SK-N-SH treated with all-trans-retinoic acid at 6 μM for 48 hours (cell line): Measurements from ENCODE around the gene ZKSCAN1.

ENCODE experiments used
- ATAC-seq: fragments of 200-7000 bp; cut with Tn5 transposase; 3 replicates; pipeline ENCODE4 v1.9.1; 2020; ENCODE audit warnings: mild to moderate bottlenecking, moderate library complexity
- BACH2 ChIP-seq: fragments of 250-450 bp; sonication (Bioruptor Pico); IDR thresholded peaks from 2 replicates; pipeline ENCODE4 v1.9.0; 2021; ENCODE audit warnings: mild to moderate bottlenecking, borderline replicate concordance
- CSDC2 ChIP-seq: fragments of 250-450 bp; sonication (Bioruptor Pico); IDR thresholded peaks from 2 replicates; pipeline ENCODE4 v1.5.0; 2020; ENCODE audit warnings: mild to moderate bottlenecking, moderate library complexity
- ESRRG ChIP-seq: fragments of 250-450 bp; sonication (Bioruptor Pico); IDR thresholded peaks from 2 replicates; pipeline ENCODE4 v1.6.1; 2021; ENCODE audit warnings: mild to moderate bottlenecking
- GLIS3 ChIP-seq: fragments of 250-450 bp; sonication (Bioruptor Pico); IDR thresholded peaks from 2 replicates; pipeline ENCODE4 v1.5.0; 2020; ENCODE audit warnings: mild to moderate bottlenecking, moderate library complexity
- POU6F1 ChIP-seq: fragments of 250-450 bp; sonication (Bioruptor Pico); IDR thresholded peaks from 2 replicates; pipeline ENCODE4 v1.8.0; 2021; ENCODE audit warnings: low read depth, mild to moderate bottlenecking, moderate library complexity, borderline replicate concordance
- PPARA ChIP-seq: fragments of 250-450 bp; sonication (Bioruptor Pico); IDR thresholded peaks from 2 replicates; pipeline ENCODE4 v1.5.0; 2020; ENCODE audit warnings: mild to moderate bottlenecking, borderline replicate concordance
- RARB ChIP-seq: fragments of 250-450 bp; sonication (Bioruptor Pico); IDR thresholded peaks from 2 replicates; pipeline ENCODE4 v1.8.0; 2021; ENCODE audit warnings: mild to moderate bottlenecking, moderate library complexity
- SNAI2 ChIP-seq: fragments of 250-450 bp; sonication (Bioruptor Pico); IDR thresholded peaks from 2 replicates; pipeline ENCODE4 v1.5.0; 2020; ENCODE audit warnings: mild to moderate bottlenecking, moderate library complexity
- TCF4 ChIP-seq: fragments of 250-450 bp; sonication (Bioruptor Pico); IDR thresholded peaks from 2 replicates; pipeline ENCODE4 v1.8.0; 2021; ENCODE audit warnings: mild to moderate bottlenecking, moderate library complexity, borderline replicate concordance
- TOX ChIP-seq: fragments of 250-450 bp; sonication (Bioruptor Pico); IDR thresholded peaks from 2 replicates; pipeline ENCODE4 v1.8.0; 2021; ENCODE audit warnings: mild to moderate bottlenecking, moderate library complexity, borderline replicate concordance
- ZFP3 ChIP-seq: fragments of 250-450 bp; sonication (Bioruptor Pico); IDR thresholded peaks from 2 replicates; pipeline ENCODE4 v1.5.0; 2020; ENCODE audit warnings: mild to moderate bottlenecking, moderate library complexity
- ZNF565 ChIP-seq: fragments of 450-650 bp; formaldehyde crosslinking; conservative IDR thresholded peaks from 2 replicates; pipeline ENCODE4 v1.5.0; 2020; ENCODE audit warnings: low read depth, mild to moderate bottlenecking, moderate library complexity
- ZNF70 ChIP-seq: fragments of 450-650 bp; formaldehyde crosslinking; IDR thresholded peaks from 2 replicates; pipeline ENCODE4 v1.5.0; 2020; ENCODE audit warnings: mild to moderate bottlenecking, moderate library complexity
- TF ChIP-seq, protein P1 (sequence below): fragments of 250-450 bp; sonication (Bioruptor Pico); IDR thresholded peaks from 2 replicates; pipeline ENCODE4 v1.5.1; 2021; ENCODE audit warnings: mild to moderate bottlenecking, moderate library complexity
- TF ChIP-seq, protein P2 (sequence below): fragments of 250-450 bp; sonication (Bioruptor Pico); IDR thresholded peaks from 2 replicates; pipeline ENCODE4 v1.5.1; 2020; ENCODE audit warnings: low read depth, mild to moderate bottlenecking, moderate library complexity
- TF ChIP-seq, protein P3 (sequence below): fragments of 250-450 bp; sonication (Bioruptor Pico); IDR thresholded peaks from 2 replicates; pipeline ENCODE4 v1.8.0; 2020; ENCODE audit warnings: mild to moderate bottlenecking, moderate library complexity, borderline replicate concordance
- TF ChIP-seq, protein P4 (sequence below): fragments of 250-450 bp; sonication (Bioruptor Pico); IDR thresholded peaks from 2 replicates; pipeline ENCODE4 v1.5.0; 2020; ENCODE audit warnings: mild to moderate bottlenecking, moderate library complexity

The ZKSCAN1 gene

GRCh38 chr7:100080907-100081534 is 65.6 kb downstream of the ZKSCAN1 start:
- TF ChIP-seq ZNF70 (CRISPR knock-in tag), result 0 out of 2 replicates have a peak, but pooled peaks have one; percentile 38
- no peak for TF ChIP-seq TOX
- TF ChIP-seq ZNF565 (CRISPR knock-in tag), result no peak
- TF ChIP-seq POU6F1, result no peak
- TF ChIP-seq SNAI2 (CRISPR knock-in tag), result no peak
- TF ChIP-seq PPARA (CRISPR knock-in tag), result no peak
- TF ChIP-seq, protein P1, sequence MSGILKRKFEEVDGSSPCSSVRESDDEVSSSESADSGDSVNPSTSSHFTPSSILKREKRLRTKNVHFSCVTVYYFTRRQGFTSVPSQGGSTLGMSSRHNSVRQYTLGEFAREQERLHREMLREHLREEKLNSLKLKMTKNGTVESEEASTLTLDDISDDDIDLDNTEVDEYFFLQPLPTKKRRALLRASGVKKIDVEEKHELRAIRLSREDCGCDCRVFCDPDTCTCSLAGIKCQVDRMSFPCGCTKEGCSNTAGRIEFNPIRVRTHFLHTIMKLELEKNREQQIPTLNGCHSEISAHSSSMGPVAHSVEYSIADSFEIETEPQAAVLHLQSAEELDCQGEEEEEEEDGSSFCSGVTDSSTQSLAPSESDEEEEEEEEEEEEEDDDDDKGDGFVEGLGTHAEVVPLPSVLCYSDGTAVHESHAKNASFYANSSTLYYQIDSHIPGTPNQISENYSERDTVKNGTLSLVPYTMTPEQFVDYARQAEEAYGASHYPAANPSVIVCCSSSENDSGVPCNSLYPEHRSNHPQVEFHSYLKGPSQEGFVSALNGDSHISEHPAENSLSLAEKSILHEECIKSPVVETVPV, result 0 out of 2 replicates have a peak, but pooled peaks have one; percentile 44
- TF ChIP-seq, protein P2, sequence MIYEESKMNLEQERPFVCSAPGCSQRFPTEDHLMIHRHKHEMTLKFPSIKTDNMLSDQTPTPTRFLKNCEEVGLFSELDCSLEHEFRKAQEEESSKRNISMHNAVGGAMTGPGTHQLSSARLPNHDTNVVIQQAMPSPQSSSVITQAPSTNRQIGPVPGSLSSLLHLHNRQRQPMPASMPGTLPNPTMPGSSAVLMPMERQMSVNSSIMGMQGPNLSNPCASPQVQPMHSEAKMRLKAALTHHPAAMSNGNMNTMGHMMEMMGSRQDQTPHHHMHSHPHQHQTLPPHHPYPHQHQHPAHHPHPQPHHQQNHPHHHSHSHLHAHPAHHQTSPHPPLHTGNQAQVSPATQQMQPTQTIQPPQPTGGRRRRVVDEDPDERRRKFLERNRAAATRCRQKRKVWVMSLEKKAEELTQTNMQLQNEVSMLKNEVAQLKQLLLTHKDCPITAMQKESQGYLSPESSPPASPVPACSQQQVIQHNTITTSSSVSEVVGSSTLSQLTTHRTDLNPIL, result no peak
- no peak for TF ChIP-seq ZFP3 (CRISPR knock-in tag)
- TF ChIP-seq BACH2 (CRISPR knock-in tag), result no peak
- TF ChIP-seq ESRRG (CRISPR knock-in tag), result no peak
- ATAC-seq, result peak; percentile 56

- no peak for TF ChIP-seq ZNF70 (CRISPR knock-in tag)
- TF ChIP-seq, protein P1, result no peak
- peak; percentile 72; the same call in 1 of the 2 replicates for TF ChIP-seq CSDC2 (CRISPR knock-in tag)
- TF ChIP-seq ZFP3 (CRISPR knock-in tag), result peak; percentile 63; the same call in 1 of the 2 replicates
- no peak for TF ChIP-seq ZNF565 (CRISPR knock-in tag)
- peak; percentile 100; the same call in 1 of the 2 replicates for TF ChIP-seq BACH2 (CRISPR knock-in tag)
- 0 out of 2 replicates have a peak, but pooled peaks have one; percentile 36 for TF ChIP-seq GLIS3
- TF ChIP-seq, protein P3, sequence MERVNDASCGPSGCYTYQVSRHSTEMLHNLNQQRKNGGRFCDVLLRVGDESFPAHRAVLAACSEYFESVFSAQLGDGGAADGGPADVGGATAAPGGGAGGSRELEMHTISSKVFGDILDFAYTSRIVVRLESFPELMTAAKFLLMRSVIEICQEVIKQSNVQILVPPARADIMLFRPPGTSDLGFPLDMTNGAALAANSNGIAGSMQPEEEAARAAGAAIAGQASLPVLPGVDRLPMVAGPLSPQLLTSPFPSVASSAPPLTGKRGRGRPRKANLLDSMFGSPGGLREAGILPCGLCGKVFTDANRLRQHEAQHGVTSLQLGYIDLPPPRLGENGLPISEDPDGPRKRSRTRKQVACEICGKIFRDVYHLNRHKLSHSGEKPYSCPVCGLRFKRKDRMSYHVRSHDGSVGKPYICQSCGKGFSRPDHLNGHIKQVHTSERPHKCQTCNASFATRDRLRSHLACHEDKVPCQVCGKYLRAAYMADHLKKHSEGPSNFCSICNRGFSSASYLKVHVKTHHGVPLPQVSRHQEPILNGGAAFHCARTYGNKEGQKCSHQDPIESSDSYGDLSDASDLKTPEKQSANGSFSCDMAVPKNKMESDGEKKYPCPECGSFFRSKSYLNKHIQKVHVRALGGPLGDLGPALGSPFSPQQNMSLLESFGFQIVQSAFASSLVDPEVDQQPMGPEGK (CRISPR knock-in tag), result peak; percentile 79; the same call in 1 of the 2 replicates
- TF ChIP-seq, protein P4, sequence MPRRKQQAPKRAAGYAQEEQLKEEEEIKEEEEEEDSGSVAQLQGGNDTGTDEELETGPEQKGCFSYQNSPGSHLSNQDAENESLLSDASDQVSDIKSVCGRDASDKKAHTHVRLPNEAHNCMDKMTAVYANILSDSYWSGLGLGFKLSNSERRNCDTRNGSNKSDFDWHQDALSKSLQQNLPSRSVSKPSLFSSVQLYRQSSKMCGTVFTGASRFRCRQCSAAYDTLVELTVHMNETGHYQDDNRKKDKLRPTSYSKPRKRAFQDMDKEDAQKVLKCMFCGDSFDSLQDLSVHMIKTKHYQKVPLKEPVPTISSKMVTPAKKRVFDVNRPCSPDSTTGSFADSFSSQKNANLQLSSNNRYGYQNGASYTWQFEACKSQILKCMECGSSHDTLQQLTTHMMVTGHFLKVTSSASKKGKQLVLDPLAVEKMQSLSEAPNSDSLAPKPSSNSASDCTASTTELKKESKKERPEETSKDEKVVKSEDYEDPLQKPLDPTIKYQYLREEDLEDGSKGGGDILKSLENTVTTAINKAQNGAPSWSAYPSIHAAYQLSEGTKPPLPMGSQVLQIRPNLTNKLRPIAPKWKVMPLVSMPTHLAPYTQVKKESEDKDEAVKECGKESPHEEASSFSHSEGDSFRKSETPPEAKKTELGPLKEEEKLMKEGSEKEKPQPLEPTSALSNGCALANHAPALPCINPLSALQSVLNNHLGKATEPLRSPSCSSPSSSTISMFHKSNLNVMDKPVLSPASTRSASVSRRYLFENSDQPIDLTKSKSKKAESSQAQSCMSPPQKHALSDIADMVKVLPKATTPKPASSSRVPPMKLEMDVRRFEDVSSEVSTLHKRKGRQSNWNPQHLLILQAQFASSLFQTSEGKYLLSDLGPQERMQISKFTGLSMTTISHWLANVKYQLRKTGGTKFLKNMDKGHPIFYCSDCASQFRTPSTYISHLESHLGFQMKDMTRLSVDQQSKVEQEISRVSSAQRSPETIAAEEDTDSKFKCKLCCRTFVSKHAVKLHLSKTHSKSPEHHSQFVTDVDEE, result no peak
- no peak for TF ChIP-seq TCF4 (CRISPR knock-in tag)
- no peak for TF ChIP-seq TOX
- TF ChIP-seq, protein P2, result no peak
- no peak for TF ChIP-seq POU6F1
- TF ChIP-seq RARB (CRISPR knock-in tag), result peak; percentile 32; the same call in 1 of the 2 replicates
- no peak for TF ChIP-seq ESRRG (CRISPR knock-in tag)
- peak; percentile 93 for ATAC-seq
Observed at GRCh38 chr7:100081535-100082102, 66.2 kb downstream of the ZKSCAN1 start, which contains the start of gene ZNF3. TSS of gene ZNF3 (minus strand) at chr7:100081723. CDS start at chr7:100077357, 4,366 bp downstream.
